ENCODE measurements around the gene TNRC6A.

TNRC6A gene

DNA sequence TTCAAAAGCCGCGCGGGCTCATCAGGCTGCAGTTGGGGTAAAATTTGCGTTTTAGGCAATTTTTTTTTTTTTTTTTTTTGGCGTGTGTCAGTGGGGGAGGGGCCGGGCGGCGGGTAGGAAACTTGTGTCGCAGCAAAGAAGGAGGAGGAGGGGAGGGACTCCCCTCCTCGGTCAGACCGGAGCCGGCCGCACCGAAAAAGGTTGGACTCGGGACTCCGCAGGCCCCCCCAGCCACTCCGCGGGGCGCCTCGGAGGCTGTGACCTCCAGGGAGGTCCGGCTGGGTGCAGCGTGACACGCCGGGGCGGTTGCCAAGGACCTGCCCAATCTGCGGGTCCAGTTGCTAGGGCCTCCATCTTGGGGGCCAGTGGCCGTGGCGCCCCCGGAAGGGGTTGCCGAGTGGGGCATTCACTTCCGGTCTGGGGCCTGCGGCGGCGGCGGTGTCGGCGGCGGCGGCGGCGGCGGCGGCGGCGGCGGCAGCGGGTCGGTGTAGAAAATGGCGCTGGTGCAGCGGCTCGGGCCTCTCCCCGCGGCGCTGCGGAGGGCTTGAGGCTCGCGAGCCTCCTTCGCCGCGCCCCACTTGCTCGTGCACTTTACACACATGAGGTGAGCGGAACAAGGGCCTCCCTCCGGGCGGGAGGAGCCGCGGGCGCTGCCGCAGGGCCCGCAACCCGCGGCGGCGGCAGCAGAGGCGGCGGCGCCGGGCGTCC is at the start of gene TNRC6A:
Gene TNRC6A, plus strand, starts transcription at position 409 of the 708 bp plus-strand sequence. Its CDS starts 191 bp downstream, at position 600.
- Histone ChIP-seq H3K4me1 (ENCODE audit: control insufficient read depth in 1 of 2, insufficient read depth in 2 of 2, low read length in 2 of 2) (peaks cover 14 to 18% of the 10 kb centered on the region in 2 donors), H3K27ac (ENCODE audit: low read depth, low read length) (peak within 1 kb of the TSS; percentile 91), H3K27me3 (ENCODE audit: control insufficient read depth in 1 of 2, insufficient read depth in 2 of 2, low read length in 2 of 2) (no peaks in the 10 kb centered on the region), H3K36me3 (ENCODE audit: control insufficient read depth in 1 of 2, insufficient read depth in 2 of 2, low read length in 2 of 2) (peaks cover 0 to 15% of the 10 kb centered on the region in 2 donors), H3K9ac (ENCODE audit: low read depth in 1 of 2, low read length in 2 of 2) (peak within 1 kb of the TSS; percentile 62 to 73), H3K9me3 (ENCODE audit: control insufficient read depth in 1 of 2, low read length in 2 of 2) (no peaks in the 10 kb centered on the region), H3K4me3 (ENCODE audit: low read depth in 1 of 2, low read length in 2 of 2) (peak within 1 kb of the TSS; percentile 74 to 89)

DNA sequence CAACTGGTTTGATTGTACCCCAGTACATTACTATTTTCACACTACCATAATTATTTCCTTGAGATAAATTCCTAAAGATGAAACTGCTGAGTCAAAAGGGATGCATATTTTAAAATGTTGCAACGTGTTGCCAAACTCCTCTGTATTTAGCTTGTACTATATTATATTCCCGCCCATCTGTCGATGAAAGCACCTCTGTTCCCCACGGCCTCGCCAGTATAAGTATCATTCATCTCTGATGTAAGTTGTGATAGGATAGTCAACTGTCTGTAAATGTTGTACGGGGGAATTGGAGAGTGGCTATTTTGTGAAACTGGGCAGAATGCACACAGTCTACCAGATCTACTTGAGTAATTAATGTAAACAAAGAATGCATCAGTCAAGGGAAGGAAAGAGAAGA is 47.7 kb upstream of the TNRC6A start:
- no peak overlapping the region for H3K9ac ChIP-seq (ENCODE audit: low read depth in 1 of 2, low read length in 2 of 2)
- H3K36me3 ChIP-seq (ENCODE audit: control insufficient read depth in 1 of 2, insufficient read depth in 2 of 2, low read length in 2 of 2) = no peaks in the 10 kb centered on the region
- no peak overlapping the region for H3K27ac ChIP-seq (ENCODE audit: low read depth, low read length)
- H3K27me3 ChIP-seq (ENCODE audit: control insufficient read depth in 1 of 2, insufficient read depth in 2 of 2, low read length in 2 of 2) = no peaks in the 10 kb centered on the region
- H3K4me1 ChIP-seq (ENCODE audit: control insufficient read depth in 1 of 2, insufficient read depth in 2 of 2, low read length in 2 of 2) = no peaks in the 10 kb centered on the region
- H3K4me3 ChIP-seq (ENCODE audit: low read depth in 1 of 2, low read length in 2 of 2) = no peak overlapping the region
- H3K9me3 ChIP-seq (ENCODE audit: control insufficient read depth in 1 of 2, low read length in 2 of 2) = no peaks in the 10 kb centered on the region

DNA sequence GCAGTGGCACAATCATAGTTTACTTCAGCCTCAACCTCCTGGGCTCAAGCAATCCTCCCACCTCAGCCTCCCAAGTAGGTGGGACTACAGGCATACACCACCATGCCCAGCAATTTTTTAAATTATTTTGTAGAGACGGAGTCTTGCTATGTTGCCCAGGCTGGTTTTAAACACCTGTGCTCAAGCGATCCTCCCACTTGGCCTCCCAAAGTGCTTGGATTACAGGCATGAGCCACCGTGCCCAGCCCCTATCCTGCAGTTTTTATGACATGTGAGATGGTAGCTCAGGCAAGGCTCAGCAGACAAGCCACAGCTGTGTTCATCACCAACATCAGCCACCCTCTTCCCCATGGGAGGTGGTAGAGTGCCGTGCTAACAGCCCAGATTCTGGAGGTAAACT is 46.2 kb upstream of the TNRC6A start:
- H3K27me3 ChIP-seq (ENCODE audit: control insufficient read depth in 1 of 2, insufficient read depth in 2 of 2, low read length in 2 of 2) = no peaks in the 10 kb centered on the region
- no peaks in the 10 kb centered on the region for H3K9me3 ChIP-seq (ENCODE audit: control insufficient read depth in 1 of 2, low read length in 2 of 2)
- no peak overlapping the region for H3K9ac ChIP-seq (ENCODE audit: low read depth in 1 of 2, low read length in 2 of 2)
- no peaks in the 10 kb centered on the region for H3K36me3 ChIP-seq (ENCODE audit: control insufficient read depth in 1 of 2, insufficient read depth in 2 of 2, low read length in 2 of 2)
- no peaks in the 10 kb centered on the region for H3K4me1 ChIP-seq (ENCODE audit: control insufficient read depth in 1 of 2, insufficient read depth in 2 of 2, low read length in 2 of 2)
- H3K27ac ChIP-seq (ENCODE audit: low read depth, low read length) = no peak overlapping the region
- no peak overlapping the region for H3K4me3 ChIP-seq (ENCODE audit: low read depth in 1 of 2, low read length in 2 of 2)

DNA sequence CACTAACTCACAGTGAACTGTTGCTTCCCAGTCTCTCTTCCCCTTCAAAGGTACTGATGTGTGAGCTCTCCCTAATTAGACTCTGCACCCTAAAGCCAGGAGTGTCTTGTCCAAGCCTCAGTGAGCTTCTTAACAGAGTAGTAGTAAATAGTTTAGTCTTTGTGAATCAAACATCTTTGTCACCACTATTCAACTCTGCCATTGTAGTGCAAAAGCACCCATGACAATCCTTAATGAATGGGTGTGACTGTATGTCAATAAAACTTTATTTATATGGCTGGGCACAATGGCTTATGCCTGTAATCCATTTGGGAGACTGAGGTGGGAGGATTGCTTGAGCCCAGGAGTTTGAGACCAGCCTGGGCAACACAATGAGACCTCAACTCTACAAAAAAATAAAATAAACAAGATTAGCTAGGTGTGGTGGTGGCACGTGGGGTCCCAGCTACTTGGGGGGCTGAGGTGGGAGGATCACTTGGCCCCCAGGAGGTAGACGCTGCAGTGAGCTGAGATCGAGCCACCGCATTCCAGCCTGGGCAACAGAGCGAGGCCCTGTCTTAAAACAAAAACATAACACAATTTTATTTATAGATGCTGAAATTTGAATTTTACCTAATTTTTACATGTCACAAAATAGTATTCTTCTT is 45.5 kb upstream of the TNRC6A start:
- Histone ChIP-seq H3K36me3 (ENCODE audit: control insufficient read depth in 1 of 2, insufficient read depth in 2 of 2, low read length in 2 of 2) (no peaks in the 10 kb centered on the region), H3K27me3 (ENCODE audit: control insufficient read depth in 1 of 2, insufficient read depth in 2 of 2, low read length in 2 of 2) (no peaks in the 10 kb centered on the region), H3K9ac (ENCODE audit: low read depth in 1 of 2, low read length in 2 of 2) (no peak overlapping the region), H3K27ac (ENCODE audit: low read depth, low read length) (no peak overlapping the region), H3K4me3 (ENCODE audit: low read depth in 1 of 2, low read length in 2 of 2) (no peak overlapping the region), H3K4me1 (ENCODE audit: control insufficient read depth in 1 of 2, insufficient read depth in 2 of 2, low read length in 2 of 2) (no peaks in the 10 kb centered on the region), H3K9me3 (ENCODE audit: control insufficient read depth in 1 of 2, low read length in 2 of 2) (no peaks in the 10 kb centered on the region)

DNA sequence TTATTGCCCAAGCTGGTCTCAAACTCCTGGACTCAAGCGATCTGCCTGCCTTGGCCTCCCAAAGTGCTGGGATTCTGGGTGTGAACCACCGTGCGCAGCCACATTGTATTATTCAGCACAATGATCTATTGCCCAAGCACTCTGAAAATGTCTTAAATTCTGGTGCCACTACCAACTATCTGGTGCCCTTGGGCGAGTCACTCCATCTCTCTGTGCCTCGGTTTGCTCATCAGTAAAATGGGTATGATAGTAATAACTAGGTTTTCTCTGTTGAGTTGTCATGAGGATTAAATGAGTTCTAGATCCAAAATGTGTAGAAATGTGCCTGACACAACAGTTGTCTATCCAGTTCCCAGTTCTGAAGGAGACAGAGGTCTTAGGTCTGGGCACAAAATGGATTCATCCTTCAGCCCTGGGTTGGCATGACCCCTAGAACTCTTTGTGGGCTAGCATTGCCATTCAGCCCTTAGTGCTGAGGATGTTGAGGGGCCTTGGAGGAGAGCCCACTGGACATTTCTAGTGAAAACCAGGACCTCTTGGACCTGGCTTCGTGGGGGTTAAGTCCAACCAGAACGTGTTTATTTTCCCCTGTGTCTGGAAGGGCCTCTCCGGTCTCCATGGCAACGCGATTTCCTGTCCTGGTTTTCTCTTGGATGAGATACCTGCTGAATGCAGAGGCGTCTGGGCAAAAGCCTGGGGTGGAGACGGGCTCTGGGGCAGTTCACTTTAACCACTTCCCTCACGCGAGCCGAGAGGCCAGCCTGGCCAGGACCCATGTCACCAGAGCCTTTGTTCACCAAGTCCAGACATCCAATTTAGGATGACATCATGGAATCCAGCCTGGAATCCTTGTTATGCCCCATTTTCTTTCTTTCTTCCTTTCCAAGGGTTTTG is 43.7 kb upstream of the TNRC6A start:
- H3K36me3 ChIP-seq (ENCODE audit: control insufficient read depth in 1 of 2, insufficient read depth in 2 of 2, low read length in 2 of 2) = no peaks in the 10 kb centered on the region
- no peak overlapping the region for H3K4me3 ChIP-seq (ENCODE audit: low read depth in 1 of 2, low read length in 2 of 2)
- H3K4me1 ChIP-seq (ENCODE audit: control insufficient read depth in 1 of 2, insufficient read depth in 2 of 2, low read length in 2 of 2) = no peaks in the 10 kb centered on the region
- H3K27me3 ChIP-seq (ENCODE audit: control insufficient read depth in 1 of 2, insufficient read depth in 2 of 2, low read length in 2 of 2) = no peaks in the 10 kb centered on the region
- H3K9ac ChIP-seq (ENCODE audit: low read depth in 1 of 2, low read length in 2 of 2) = no peak overlapping the region
- no peak overlapping the region for H3K27ac ChIP-seq (ENCODE audit: low read depth, low read length)
- H3K9me3 ChIP-seq (ENCODE audit: control insufficient read depth in 1 of 2, low read length in 2 of 2) = no peaks in the 10 kb centered on the region

DNA sequence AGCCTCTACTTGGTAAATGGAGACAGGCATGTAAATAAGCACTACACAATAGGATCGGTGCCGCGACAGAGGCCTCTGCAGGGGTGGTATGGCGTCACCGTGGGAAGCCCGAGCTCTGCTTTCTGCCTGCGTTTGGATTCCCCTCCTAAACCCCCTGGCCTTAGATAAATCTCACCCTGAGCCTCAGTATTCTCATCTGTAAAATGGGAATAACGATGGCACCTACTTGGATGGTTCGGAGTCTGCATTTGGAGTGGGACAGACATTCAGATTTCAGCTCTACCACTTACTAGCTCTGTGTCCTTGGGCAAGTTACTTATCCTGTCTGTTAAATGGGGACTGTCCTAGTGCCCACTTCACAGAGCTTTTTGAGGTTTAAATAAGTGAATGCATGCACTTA is 42.8 kb upstream of the TNRC6A start:
- Histone ChIP-seq H3K9me3 (ENCODE audit: control insufficient read depth in 1 of 2, low read length in 2 of 2) (no peaks in the 10 kb centered on the region), H3K4me1 (ENCODE audit: control insufficient read depth in 1 of 2, insufficient read depth in 2 of 2, low read length in 2 of 2) (no peaks in the 10 kb centered on the region), H3K9ac (ENCODE audit: low read depth in 1 of 2, low read length in 2 of 2) (no peak overlapping the region), H3K27ac (ENCODE audit: low read depth, low read length) (no peak overlapping the region), H3K36me3 (ENCODE audit: control insufficient read depth in 1 of 2, insufficient read depth in 2 of 2, low read length in 2 of 2) (no peaks in the 10 kb centered on the region), H3K4me3 (ENCODE audit: low read depth in 1 of 2, low read length in 2 of 2) (no peak overlapping the region), H3K27me3 (ENCODE audit: control insufficient read depth in 1 of 2, insufficient read depth in 2 of 2, low read length in 2 of 2) (no peaks in the 10 kb centered on the region)

DNA sequence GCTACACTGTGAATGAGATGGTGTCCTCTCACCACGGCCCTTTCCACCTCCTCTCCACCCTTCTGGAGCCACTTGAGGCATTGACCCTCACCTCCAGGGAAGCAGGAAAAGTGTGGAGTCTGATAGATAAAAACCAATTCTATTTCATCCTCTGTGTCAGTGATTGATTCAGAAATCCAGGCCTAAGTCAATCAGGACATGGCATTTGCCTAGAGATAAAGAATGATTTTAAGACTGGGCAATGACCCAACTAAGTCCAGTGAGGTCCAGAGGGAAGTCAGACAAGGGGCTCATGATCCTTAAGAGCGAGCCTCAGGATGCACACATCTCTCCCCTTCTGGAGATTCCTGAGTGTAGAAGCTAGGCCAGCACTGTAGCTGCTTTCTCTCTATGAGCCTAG is 41.1 kb upstream of the TNRC6A start:
- Histone ChIP-seq H3K27ac (ENCODE audit: low read depth, low read length) (no peak overlapping the region), H3K4me3 (ENCODE audit: low read depth in 1 of 2, low read length in 2 of 2) (no peak overlapping the region), H3K36me3 (ENCODE audit: control insufficient read depth in 1 of 2, insufficient read depth in 2 of 2, low read length in 2 of 2) (no peaks in the 10 kb centered on the region), H3K27me3 (ENCODE audit: control insufficient read depth in 1 of 2, insufficient read depth in 2 of 2, low read length in 2 of 2) (no peaks in the 10 kb centered on the region), H3K4me1 (ENCODE audit: control insufficient read depth in 1 of 2, insufficient read depth in 2 of 2, low read length in 2 of 2) (no peaks in the 10 kb centered on the region), H3K9me3 (ENCODE audit: control insufficient read depth in 1 of 2, low read length in 2 of 2) (no peaks in the 10 kb centered on the region), H3K9ac (ENCODE audit: low read depth in 1 of 2, low read length in 2 of 2) (no peak overlapping the region)

DNA sequence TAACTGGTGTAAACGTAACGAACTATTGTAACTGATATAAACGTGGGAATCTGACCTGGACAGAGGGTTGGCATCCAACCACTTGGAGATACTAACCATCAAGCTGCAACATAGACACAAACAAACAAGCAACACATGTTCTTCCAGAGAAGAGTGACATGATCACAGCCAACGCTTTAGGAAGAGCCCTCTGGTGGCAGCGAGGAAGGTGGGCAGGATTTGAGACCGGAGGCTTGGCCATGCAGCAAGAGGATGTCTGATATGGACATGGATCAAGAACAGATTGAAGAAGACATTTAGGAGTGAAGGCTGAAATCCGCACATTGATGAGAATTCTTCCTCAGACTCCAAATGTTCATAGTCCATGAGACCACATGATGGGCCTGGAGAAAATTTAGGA is 40.3 kb upstream of the TNRC6A start:
- no peaks in the 10 kb centered on the region for H3K36me3 ChIP-seq (ENCODE audit: control insufficient read depth in 1 of 2, insufficient read depth in 2 of 2, low read length in 2 of 2)
- no peaks in the 10 kb centered on the region for H3K9me3 ChIP-seq (ENCODE audit: control insufficient read depth in 1 of 2, low read length in 2 of 2)
- no peak overlapping the region for H3K4me3 ChIP-seq (ENCODE audit: low read depth in 1 of 2, low read length in 2 of 2)
- no peak overlapping the region for H3K27ac ChIP-seq (ENCODE audit: low read depth, low read length)
- H3K27me3 ChIP-seq (ENCODE audit: control insufficient read depth in 1 of 2, insufficient read depth in 2 of 2, low read length in 2 of 2) = no peaks in the 10 kb centered on the region
- H3K9ac ChIP-seq (ENCODE audit: low read depth in 1 of 2, low read length in 2 of 2) = no peak overlapping the region
- H3K4me1 ChIP-seq (ENCODE audit: control insufficient read depth in 1 of 2, insufficient read depth in 2 of 2, low read length in 2 of 2) = no peaks in the 10 kb centered on the region

DNA sequence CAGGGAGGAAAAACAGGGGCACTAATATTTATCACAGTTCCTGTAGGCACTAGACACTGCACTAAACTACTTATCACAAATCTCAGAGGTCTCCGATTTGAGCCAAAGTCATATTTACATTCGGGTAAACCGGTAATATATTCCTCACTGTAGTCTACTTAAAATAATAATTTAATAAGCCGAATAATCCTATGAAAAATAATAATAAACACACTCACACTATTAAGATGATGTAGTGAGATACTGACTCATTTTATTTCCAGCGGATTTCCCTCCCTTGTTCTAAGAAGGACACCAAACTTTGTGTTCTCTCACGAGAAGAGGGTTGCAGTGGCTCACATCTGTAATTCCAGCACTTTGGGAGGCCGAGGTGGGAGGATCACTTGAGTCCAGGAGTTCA is 36.6 kb upstream of the TNRC6A start:
- Histone ChIP-seq H3K9ac (ENCODE audit: low read depth in 1 of 2, low read length in 2 of 2) (no peak overlapping the region), H3K36me3 (ENCODE audit: control insufficient read depth in 1 of 2, insufficient read depth in 2 of 2, low read length in 2 of 2) (no peaks in the 10 kb centered on the region), H3K4me3 (ENCODE audit: low read depth in 1 of 2, low read length in 2 of 2) (no peak overlapping the region), H3K27ac (ENCODE audit: low read depth, low read length) (no peak overlapping the region), H3K9me3 (ENCODE audit: control insufficient read depth in 1 of 2, low read length in 2 of 2) (no peaks in the 10 kb centered on the region), H3K4me1 (ENCODE audit: control insufficient read depth in 1 of 2, insufficient read depth in 2 of 2, low read length in 2 of 2) (no peaks in the 10 kb centered on the region), H3K27me3 (ENCODE audit: control insufficient read depth in 1 of 2, insufficient read depth in 2 of 2, low read length in 2 of 2) (no peaks in the 10 kb centered on the region)

DNA sequence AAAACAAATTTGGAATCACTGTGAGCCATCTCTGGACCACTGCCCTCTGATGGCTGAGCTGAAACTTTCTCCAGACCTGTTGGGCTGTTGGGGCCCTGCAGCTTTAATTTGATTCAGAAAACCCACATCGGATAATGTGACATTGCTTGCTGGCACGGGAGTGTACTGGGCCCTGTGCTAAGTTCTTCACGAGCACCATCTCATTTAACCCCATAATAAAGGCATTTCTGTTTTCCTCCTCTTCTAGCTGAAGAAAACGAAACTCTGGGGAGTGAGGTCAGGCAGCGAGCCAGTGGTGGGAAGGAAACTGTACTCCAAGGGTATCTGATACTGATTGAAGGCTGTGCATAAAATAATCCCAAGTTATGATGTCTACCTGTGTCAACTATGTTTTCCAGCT is 34.5 kb upstream of the TNRC6A start:
- H3K9ac ChIP-seq (ENCODE audit: low read depth in 1 of 2, low read length in 2 of 2) = no peak overlapping the region

More for the DNA sequence above, 34.5 kb upstream of the TNRC6A start:
- Histone ChIP-seq H3K9me3 (ENCODE audit: control insufficient read depth in 1 of 2, low read length in 2 of 2) (no peaks in the 10 kb centered on the region), H3K27me3 (ENCODE audit: control insufficient read depth in 1 of 2, insufficient read depth in 2 of 2, low read length in 2 of 2) (no peaks in the 10 kb centered on the region), H3K4me1 (ENCODE audit: control insufficient read depth in 1 of 2, insufficient read depth in 2 of 2, low read length in 2 of 2) (no peaks in the 10 kb centered on the region), H3K36me3 (ENCODE audit: control insufficient read depth in 1 of 2, insufficient read depth in 2 of 2, low read length in 2 of 2) (no peaks in the 10 kb centered on the region), H3K27ac (ENCODE audit: low read depth, low read length) (no peak overlapping the region), H3K4me3 (ENCODE audit: low read depth in 1 of 2, low read length in 2 of 2) (no peak overlapping the region)
